Measurements from ENCODE around the gene RARRES2.
"Not testable (repeated sequence)": the region's sequence is repeated elsewhere in the genome, so short reads cannot be mapped to it uniquely, and the experiment has no call there.

The RARRES2 gene

DNA sequence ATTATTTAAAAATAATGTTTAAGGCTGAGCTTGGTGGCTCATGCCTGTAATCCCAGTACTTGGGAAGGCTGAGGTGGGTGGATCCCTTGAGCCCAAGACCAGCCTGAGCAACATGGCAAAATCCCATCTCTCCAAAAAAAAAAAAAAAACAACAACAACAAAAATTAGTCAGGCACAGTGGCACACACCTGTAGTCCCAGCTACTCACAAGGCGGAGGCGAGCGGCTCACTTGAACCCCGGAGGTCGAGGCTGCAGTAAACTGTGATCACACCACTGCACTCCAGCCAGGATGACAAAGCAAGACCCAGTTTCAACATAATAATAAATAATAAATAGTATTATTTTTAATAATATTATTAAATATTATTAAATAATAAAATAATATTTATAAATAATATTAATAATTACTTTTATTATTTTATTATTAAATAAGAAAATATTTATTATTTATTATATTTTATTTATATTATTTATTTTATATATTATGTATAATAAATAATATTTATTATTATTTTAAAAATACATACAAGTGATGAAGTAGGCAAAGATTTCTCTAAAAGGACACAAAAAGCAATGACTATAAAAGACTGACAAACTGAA, 26.7 kb downstream of the RARRES2 start:
- DNase-seq = no peak

DNA sequence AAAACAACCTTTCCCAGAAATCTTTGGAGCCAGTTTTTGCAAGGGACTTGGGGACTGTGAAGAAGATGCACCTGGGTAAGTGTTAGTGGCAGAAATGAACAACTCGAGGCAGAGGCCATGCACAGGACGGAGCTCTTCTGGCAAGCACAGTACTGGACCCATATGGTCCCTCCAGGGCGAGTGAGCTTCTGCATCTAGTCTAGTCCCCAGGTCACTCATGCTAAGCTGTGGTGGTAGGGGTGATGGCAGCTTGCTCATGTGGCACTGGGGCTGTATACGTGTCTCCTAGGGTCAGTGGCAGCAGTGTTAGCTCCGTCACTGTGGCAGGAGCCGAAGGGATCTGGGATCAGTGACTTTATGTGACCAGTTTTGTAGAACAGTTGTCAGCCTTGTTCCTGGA, 27.6 kb downstream of the RARRES2 start:
- DNase-seq = no peak

DNA sequence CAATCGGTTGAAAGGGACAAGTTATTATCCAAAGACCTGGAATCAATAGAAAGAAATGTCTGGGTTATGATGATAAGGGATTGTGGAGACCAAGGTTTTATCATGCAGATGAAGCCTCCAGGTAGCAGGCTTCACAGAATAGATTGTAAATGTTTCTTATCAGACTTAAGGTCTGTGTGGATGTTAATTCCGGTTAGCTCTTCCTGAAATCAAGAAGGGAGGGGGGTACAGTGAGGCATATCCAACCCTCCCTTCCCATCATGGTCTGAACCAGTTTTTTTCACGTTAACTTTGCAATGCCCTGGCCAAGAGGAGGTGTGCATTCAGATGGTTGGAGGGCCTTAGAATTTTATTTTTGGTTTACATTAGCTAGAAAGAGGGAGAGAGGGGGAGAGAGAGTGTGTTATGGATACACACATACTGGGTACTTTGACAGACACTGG, 28.0 kb downstream of the RARRES2 start:
- DNase-seq = no peak

DNA sequence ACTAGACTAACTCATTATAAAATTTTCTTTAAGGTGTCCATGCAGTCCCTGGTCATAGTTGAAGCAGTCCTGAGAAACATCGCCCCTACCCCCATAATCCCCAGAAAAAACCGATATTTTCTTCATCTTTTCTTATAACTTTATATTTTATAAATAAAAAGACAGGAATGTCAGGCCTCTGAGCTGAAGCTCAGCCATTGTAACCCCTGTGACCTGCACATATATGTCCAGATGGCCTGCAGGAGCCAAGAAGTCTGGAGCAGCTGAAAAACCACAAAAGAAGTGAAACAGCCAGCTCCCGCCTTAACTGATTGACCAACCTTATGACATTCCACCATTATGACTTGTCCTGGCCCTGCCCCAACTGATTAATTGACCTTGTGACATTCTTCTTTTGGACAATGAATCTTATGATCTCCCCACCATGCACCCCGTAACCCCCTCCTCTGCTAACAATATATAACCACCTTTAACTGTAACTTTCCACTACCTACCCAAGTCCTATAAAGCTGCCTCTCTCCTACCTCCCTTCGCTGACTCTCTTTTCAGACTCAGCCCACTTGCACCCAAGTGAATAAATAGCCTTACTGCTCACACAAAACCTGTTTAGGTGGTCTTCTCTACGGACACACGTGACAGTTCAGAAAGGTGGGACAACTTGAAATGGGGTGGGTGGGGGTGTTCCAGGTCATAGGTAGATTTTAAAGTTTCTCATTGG, 28.6 kb downstream of the RARRES2 start:
- DNase-seq = not testable (repeated sequence)

DNA sequence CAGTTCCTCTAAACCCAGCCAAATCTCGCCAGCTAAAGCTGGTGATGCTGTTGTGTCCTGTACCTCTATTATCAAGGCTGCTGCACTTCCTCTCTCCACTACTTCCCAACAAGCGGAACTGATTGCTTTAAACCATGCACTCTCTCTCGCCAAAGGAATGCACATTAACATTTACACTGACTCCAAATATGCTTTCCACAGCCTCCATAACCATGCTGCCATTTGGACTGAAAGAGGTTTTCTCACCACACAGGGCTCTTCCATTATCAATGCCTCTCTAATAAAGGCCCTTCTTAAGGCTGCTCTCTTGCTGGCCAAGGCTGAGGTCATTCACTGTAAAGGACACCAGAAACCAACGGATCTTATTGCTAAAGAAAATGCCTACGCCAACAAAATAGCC, 29.7 kb downstream of the RARRES2 start:
- DNase-seq = no peak

DNA sequence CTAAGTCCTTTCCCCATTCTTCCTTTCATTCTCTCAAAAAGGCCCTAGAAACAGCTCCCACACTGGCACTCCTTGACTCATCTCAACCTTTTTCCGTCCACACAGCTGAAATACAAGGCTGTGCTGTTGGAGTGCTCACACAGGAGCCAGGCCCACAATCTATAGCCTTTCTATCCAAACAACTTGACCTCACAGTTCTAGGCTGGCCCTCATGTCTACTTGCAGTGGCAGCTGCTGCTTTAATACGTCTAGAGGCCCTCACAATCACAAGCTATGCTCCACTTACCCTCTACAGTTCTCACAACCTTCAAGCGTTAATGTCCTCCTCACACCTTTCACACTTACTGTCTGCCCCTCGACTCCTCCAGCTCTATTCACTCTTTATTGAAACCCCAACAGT, 30.3 kb downstream of the RARRES2 start:
- DNase-seq = no peak

DNA sequence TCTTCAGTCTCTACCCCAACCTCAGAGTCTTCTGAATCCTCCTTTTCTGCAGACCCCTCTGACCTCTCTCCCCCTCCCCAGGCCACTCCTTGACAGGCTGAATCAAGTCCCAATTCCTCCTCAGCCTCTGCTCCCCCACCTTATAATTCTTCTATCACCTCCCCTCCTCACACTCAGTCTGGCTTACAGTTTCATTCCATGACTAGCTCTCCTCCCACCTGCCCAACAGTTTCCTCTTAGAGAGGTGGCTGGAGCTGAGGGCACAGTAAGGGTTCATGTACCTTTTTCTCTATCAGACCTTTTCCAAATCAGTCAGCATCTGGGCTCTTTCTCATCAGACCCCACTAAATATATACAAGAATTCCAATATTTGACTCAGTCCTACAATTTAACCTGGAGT, 32.9 kb downstream of the RARRES2 start:
- DNase-seq = no peak

DNA sequence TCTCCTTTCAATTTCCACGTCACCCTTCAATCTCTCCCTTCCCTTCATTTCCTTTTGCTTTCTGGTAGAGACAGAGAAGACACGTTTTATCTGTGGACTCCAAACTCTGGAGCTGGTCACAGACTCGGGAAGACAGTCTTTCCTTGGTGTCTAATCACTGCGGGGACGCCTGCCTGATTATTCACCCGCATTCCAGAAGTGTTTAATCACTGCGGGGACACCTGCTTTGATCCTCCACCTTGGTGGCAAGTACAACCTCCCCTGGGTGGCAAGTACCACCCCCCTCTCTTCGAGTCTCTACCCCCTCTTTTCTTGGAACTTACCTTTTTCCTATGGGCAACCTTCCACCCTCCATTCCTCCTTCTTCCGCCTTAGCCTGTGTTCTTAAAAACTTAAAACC, 33.5 kb downstream of the RARRES2 start:
- DNase-seq = no peak

DNA sequence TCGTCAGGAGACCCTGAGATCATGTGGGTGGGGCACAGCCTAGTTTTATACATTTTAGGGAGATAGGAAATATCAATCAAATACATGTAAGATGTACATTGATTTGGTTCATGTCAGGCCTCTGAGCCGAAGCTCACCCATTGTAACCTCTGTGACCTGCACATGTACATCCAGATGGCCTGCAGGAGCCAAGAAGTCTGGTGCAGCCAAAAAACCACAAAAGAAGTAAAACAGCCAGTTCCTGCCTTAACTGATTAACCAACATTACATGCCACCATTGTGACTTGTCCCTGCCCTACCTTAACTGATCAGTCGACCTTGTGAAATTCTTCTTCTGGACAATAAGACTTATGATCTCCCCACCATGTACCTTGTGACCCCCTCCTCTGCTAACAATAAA, 34.3 kb downstream of the RARRES2 start:
- DNase-seq = no peak

DNA sequence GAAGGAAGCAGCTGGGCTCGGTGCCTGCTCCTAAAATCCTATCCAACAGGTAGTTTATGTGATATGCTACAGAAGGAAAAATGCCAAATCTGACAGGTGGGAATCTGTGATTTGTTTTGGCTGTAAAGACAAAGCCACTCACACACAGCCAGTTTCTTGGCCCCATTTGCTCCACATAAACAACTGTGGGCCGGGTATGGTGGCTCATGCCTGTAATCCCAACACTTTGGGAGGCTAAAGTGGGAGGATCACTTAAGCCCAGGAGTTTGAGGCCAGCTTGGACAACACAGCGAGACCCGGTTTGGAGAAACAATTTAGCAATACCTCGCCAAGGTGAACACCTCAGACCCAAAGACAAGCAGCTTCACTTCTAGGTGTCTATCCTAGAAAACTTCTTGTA, 35.1 kb downstream of the RARRES2 start:
- not testable (repeated sequence) for DNase-seq

DNA sequence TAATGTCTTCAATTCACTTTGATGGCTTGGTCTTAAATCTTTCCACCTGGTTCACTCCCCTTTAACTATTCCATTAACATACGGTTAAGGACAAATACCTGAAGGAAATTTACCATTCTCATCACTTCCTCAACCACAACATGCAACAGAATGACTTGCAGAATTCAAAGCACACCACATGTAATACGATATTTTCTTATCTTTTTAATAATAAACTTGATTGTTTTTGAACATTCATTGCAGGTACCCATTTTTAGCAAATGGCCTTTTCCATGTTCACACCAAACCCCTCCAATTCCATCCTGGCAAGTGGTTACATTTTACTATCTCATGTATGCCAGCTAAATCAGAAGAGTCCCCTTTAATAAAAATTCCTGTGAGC, 35.5 kb downstream of the RARRES2 start:
- DNase-seq = not testable (repeated sequence)

DNA sequence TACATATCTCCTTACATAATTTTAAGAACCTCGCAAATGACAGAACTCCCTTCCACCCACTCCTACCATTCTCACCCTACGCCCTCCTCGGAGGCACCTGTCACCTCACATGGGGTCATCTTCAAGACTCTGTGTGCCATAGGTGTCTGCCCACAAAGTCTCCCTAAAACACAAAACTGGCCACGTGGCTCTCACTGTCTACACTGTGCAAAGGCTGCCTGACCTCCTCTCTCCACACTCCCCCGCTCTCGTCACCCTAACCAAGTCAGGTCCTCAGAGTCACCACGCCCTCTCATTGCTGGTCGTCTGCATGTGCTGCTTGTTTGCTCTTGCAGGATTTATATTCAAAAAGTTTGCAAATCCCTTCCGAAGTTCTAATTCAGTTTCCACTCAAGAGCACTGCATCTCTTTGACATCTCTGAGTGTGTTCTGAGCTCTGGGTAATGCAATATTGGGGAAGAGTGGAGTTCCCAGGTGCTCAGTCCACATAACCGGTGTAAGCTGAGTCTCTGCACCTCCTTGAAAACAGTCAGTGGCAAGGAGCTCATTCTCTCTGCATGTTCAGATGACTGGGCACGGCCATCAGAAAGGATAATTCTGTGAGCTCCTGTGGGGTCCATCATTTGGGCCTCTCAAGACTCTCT, 36.0 kb downstream of the RARRES2 start:
- not testable (repeated sequence) for DNase-seq

DNA sequence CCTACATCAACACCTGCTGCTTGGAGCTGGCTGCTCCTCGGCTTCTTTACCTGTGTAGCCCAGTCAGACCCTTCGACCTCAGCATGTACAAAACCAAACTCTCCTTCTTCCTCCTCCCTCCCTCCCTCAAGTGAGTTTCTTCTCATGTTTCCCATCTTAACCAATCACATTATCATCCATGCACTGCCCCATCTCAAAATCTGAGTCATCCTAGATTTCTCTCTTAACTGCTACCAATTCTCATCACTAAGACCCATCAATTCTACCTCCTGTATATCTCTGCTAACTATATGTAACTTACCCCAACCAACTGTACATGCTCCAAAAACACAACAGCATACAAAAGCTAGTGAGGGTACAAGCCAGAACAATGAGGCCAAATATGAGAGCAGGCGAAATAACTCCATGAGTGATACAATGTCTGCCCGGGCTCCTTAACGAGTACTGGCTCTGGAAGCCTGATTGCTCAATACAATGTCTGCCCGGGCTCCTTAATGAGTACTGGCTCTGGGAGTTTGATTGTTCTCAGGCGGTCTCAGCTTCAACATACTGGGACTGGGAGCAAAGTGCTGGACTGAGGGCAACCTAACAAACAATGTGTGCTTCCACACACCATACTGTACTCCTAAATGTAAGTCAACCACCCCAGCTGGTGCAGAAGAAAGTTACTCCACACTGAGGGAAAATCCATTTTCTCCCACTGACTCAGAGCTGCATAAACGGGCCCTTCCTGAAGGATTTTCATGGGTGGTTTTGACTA, 36.8 kb downstream of the RARRES2 start:
- not testable (repeated sequence) for DNase-seq

DNA sequence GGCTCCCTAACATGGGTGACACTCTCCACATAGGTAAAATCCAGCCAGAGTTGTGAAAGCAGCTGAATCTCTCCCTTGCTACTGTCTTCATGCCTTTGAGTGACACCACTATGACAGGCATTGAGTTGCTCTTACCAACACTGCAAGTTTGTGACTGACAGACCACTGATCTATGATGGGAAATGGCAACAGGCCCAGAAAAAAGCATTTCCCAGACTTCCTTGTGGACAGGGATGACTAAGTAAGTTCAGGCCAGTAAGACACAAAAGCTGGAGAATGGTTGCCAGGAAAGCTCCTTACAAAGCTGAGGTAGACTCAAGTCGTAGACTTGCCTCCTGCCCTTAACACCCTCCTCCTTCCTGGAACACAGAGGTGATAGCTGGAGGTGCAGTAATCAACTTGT, 38.5 kb downstream of the RARRES2 start:
- not testable (repeated sequence) for DNase-seq

DNA sequence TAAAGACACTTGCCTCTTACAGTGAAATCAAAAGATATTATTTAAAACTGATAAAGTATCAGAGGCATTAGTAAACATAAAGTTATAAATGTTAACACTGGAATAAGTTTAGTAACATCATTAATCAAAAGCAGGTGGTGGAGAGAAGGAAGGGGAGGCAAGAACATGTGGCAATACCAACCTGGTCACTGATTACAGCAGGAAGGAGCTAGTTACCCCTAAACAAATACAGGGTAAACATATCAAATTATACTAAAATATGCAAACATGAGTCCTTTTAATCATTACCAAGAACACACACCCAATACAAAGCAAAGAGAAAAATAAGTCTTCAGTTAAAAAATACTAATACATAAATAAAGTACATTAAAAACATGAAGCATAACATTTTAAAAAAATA, 43.5 kb downstream of the RARRES2 start:
- not testable (repeated sequence) for DNase-seq

DNA sequence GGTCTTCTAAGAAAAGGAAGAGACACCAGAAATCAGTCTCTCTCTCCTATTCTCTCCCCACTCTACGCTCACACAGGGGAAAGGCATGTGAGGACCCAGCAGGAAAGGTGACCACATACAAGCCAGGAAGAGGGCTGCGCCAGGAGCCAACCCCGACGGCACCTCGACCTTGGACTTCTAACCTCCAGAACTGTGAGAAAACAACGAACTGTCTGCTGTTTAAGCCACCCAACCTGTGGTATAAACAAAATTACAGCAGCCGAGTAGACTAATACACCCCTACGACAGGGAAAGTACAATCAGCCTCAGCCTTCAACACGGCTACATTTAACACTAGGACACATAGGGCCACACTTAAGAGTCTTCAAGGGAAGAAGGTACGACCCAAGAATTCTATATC, 44.6 kb downstream of the RARRES2 start:
- not testable (repeated sequence) for DNase-seq

DNA sequence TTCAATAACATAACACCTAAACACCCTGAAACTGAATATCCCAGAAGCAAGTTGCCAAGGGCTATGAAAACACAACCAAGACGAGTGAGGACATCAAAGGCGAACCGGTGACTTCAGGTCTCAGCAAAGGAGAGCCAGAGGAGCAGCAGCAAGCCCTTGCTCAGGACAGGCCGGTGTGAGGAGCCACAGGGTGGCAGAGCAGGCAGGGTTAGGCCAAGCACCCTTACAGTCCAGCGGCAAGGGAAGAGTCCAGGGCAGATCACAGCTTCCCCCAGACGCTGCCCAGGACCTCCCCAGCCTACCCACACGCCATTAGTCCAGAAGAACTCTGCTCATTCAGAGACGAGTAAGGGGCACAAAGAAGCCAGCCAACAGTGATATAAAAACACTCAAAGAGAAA, 45.8 kb downstream of the RARRES2 start:
- not testable (repeated sequence) for DNase-seq

DNA sequence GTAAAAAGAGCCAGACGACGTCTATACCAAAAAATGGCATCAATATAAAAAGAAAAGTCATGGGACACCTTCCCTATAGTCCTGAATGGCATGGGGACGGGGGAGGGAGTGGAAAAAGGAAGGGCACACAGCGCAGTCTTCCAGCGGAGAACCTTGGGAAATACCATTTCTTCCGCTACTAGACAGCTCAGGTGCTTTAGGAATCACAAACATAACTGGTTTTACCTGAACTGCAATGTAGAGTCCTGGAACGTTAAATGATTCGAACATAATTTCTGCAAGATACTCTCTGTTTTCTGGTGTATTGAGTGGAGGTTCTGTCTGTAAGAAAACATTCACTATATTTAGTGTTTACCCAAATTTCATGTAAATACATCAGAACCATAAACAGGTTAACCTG, 46.4 kb downstream of the RARRES2 start:
- not testable (repeated sequence) for DNase-seq

DNA sequence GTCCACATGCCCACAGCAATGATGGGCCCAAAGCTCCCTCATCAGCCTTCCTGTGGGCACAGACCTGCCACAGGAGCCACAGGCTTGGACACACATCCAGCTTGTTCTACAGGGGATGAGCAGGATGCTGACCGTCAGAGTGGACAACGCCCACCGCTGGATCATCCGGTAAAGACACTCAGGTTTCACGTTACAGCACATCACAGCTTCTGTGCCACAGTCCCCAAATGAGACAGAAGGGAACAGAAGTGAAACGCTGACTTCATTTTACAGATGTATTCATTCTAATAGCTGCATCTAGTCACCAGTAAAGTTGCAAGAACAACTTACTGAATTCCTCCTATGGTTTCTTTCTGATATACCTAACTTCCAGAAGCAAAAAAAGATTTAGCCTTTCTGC, 51.1 kb downstream of the RARRES2 start:
- not testable (repeated sequence) for DNase-seq

DNA sequence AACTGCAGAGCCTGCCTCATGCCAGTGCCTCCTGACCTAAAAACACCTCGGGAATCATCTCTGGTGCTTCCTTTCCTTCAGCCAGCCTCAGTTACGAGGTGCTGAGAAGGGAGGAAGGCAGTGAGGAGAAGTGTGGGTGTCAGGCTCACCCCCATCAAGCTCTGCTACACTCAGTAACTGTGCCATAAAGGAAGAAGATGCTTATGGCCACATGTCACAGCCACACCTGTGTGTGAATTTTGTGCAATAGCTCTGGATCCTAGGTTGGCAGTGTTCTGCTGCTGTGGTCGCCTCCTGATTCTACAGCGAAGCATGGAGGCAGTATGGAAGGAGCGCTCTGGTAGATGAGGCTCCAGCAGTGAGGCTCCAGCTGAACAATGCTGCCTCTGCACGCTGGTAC, 52.6 kb downstream of the RARRES2 start:
- DNase-seq = not testable (repeated sequence)

Data from CD4-positive, alpha-beta T cell treated with Interleukin-17A for 4 hours (primary cell).